HG03520 (cell line): ENCODE results near the gene CCNQ.

ENCODE experiments used
- ATAC-seq: cut with Tn5 transposase; IDR thresholded peaks from one replicate; pipeline ENCODE4 v1.9.1; 2021; ENCODE audit warnings: mild to moderate bottlenecking, moderate library complexity; ENCODE audit not compliant: unreplicated experiment

Gene CCNQ

DNA sequence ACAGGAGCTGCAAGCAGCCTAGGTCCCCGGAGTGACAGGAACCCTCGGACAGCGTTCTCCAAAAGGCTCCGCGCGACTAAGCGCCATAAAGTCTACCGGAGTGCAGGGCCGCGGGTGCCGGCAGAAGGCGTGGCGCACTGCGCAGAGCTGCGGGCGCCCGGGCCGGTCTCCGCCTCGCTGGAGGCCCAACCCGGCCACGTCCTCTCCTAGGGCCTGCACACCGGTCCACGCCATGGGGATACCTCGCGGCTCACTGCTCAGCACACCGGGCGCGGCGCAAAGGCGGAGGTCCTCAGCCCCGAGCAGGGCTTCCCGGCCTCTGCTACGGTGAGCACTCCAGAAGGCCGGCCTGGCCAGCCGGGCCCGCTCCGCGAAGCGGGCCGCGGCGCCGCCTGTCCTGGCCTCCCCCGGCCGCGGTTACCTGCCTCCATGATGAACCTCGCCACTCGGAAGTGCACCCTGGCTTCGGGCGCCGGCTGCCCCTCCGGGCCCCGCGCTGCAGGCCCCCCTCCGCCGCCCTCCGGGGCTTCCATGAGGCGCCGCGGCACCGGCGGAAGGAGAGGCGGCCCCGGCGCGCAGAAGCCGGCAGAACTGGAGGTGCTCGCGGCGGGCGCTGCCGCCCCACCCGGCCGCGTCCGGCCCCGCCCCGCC lies at the start of gene CCNQ:
CCNQ (minus strand) TSS at position 599 of the 651 bp plus-strand sequence; CDS start at position 533, 66 bp downstream.
- peak; percentile 44 for ATAC-seq

DNA sequence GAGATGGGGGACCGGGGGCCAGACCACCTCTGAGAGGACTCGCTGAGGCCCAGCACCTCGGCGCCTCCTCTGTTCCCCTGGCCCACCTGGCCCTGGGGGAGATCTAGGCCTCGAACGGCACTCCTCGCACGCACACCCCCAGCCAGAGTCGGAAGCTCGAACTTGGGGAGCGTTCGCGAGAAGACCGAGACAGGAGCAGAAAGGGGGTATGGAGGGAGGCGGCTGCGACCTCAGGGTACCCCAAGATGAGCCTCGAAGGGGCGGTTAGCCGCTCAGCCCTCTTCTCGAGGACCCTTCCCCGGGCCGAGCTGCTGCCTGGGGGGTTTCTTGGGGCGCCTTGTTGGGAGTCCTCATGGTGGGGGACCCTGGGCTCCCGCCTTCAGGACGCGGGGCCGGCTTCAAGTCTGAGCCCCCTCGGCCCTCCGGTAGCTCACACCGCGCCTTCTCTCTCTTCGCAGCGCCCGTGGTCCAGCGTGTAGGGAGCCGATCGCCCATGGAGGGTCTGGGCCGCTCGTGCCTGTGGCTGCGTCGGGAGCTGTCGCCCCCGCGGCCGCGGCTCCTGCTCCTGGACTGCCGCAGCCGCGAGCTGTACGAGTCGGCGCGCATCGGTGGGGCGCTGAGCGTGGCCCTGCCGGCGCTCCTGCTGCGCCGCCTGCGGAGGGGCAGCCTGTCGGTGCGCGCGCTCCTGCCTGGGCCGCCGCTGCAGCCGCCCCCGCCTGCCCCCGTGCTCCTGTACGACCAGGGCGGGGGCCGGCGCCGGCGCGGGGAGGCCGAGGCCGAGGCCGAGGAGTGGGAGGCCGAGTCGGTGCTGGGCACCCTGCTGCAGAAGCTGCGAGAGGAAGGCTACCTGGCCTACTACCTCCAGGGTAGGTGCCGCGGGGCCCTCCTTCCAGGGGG lies 48.8 kb upstream of the CCNQ start:
- ATAC-seq = no peak

DNA sequence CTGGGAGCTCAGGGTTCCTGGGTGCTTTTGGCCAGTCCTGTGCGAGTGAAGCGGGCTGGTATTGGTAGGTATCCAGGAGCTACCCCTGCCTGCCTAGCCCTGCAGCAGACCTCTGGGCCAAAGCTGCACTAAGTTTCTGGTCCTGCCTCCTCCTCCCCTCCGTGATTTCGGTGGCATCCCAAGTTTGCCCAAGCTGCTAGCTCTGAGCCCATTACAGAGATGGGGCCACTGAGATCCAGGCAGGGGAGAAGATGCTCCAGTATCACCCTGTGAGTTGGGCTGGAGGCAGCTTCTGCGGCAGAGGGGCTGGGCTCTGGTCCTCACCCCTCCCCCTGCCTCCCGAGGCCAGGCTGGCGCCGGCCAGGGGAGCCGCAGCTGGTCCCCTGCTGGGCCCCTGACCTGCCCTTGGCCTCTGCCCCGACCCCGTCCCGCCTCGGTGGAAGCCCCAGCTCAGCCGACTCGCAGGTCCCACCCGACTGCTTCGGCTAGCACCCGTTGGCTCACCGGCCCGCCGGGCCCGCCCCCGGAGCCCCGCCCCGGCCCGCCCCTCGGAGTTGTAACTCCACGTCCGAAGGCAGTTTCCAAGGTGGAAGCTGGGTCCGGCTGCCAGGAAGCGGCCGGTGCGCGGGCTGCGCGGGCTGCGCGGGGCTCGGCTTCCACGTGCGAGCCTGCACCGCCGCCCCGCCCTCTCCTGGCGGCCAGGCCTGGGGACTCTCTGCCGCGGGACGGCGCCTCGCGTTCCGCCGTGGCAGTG lies 47.9 kb upstream of the CCNQ start, which contains the start of gene DUSP9:
DUSP9 (plus strand) TSS at position 584 of the 754 bp plus-strand sequence. CDS start 751 bp downstream, outside the sequence.
- ATAC-seq = no peak

DNA sequence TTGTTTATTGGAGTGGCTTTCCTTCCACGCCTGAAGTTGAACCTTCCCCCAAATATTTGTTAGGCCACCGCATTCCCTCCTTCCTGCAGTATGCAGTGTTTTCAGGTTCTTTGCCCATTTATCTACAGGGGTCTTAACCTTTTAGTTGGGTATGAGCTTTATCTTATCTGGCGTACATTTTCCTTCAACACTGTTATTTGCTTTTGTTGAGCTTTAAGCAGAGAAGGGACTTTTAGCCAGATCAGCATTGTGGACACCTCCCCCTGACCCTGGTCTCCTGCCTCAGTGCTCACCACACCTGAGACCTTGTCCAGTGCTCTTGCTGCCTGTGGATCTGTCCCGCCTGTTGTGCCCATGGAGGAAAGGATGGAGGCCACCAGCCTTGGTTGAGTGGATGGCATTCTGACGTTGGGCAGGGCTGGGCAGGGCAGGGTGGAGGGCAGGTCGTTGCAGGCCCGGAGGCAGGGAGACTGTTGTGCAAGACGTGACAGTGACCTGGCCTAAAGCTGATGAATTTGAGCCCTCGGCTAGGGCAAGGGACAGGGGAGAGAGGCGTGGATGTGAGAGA lies 47.1 kb upstream of the CCNQ start:
- ATAC-seq = no peak

DNA sequence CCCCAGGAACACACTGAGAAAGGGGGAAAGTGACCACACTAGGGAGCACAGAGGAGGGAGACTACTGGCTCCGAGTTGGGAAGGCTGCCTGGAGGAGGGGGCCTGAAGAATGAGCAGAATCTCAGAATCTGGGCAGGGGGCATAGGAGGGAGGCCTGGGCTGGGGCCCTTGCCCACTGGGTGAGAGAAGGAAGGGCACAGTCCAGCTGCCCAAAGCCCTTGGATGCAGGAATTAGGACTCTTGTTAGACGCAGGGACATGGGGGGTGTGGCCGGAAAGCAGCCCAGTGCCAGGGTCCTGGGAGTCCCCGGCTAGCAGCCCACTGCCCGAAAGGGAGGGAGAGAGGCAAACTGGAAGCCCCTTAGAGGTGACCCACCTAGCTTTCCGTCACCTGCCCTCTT lies 46.2 kb upstream of the CCNQ start:
- no peak for ATAC-seq

DNA sequence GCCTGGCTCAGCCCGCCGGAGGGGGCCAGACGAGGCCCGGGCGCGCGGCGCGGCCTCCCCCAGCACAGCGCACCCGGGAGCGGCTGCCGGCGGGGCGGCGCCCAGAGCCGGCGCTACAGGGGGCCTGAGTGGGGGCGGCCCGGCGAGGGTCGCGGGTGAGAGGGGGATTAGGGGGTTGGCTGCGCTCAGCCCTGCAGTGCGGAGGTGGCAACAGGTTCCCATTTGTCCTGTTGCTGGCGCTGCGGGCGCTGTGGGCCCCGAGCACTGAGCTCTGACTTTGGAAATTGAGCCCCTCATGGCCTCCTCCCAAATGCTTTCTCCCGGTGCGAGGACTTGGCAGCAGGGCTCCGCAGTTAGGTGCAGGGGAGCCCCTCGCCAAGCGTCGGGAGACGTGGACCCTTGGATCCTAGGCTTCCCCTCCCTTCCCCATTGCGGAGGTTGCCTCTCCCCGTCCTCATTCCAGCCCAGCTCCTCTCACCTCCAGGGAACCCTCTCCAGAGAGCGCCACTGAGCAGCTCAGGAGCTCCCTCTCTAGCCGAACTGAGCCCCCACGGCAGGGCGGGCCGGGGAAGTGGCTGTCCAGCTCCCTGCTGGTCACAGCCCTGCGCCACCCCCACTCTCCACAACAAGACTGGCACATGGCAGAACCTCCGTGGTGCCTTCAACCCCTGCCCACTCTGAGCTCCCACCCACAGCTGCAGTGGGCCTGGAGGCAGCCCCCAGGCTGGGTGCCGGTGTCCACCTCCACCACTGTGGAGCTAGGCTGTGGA lies 45.6 kb upstream of the CCNQ start:
- ATAC-seq = no peak

DNA sequence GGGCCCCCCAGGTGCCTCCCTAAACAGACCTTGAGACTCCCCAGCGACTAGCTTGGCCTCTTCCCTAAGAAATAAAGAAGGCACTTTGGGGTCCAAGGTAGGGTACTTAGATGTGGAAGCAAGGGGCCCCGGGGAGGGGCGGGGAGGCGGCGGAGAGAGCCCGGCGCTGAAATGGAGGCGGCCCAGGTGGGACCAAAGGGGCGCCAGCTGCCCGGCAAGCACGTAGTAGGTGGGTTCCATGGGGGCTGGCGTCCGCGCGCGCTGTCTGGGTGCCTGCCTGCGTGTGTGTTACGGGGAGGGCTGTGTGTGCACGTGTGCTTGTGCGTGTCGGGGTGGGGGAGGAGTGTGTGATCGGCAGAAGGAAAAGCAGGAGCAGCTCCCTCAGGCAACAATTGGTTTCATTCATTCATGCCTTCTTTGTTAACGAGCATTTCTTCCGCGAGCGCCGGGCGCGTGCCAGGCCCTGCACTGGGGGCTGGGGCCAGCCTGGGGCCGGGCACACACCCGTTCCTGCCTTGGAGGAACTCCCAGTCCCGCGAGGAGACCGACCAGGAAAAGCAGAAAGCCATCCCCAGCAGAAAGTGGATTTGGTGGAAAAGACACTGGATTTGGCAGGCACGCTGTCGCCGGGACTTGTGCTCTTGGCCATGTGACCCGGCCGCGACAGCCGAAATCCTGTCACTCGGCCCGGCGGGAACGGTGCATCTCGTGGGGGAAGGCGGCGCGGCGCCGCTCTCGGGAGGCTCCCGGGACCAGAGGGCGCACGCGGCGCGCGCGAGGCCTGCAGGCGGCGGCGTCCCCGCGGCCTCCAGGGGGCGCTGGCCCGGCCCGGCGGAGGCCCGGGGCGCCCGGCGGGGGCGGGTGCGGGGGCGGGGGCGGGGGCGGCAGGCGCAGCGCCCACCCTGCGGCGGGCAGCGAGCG lies 44.8 kb upstream of the CCNQ start:
- no peak for ATAC-seq

DNA sequence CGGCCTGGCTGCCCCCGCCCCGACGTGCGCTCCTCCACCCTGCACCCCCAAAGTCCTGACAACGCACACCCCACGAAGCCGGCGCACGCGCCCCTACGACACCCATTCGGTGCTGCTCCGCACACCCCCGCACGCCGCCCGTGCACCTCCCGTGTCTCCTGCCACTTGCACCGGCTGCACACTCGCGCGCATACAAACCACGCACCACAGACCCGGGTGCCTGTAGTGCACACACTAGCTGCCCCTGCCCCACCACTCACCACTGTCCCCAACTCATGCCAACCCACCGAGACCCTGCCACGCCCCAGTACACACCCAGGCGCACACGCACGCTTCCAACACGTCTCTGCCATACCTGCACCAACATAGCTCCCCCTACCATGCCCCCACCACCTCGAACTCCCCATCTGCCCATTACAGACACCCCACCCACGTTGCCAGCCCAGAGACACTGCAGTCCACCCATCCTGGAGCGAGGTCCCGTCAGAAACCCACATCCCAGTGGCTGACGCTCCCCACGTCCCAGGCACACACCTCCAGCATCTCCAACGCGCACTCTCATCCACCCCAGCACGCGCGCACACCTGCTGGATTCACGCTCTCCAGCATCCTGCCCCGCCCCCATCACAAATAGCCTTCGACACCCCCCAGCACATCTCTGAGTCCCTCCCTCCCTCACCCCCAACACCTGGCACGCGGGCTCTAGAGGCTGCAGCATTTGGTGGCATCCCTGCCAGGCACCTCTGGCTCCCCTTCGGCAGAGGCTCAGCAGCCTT lies 43.9 kb upstream of the CCNQ start:
- no peak for ATAC-seq

DNA sequence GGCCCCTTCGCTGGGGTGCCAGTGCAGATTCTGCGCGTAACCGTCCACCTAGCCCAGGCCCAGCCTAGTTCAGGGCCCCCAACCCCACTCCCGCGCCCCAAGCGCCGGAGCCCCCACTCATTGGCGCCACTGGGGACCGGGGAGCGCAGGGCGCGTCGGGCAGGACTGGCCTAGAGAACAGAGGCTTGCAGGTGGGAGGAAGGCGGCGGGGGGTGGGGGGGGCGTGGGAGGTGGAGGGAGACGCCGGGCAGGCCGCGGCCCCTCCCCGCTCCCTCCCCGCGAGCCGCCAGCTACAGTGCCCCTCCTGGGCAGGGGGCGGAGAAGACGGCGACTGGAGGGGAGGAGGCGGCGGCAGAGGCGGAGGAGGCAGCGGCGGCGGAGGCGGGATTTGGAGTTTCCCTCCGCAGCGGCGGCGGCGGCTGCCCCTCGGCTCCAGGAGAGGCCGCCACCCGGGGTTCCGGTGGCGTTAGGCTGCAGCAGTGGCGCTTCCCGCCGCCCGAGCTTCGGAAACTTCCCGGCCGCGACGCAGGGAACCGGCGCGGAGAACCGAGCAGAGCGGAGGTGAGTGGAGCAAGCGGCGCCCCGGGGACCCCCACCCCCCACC lies 43.2 kb upstream of the CCNQ start:
- ATAC-seq = no peak

DNA sequence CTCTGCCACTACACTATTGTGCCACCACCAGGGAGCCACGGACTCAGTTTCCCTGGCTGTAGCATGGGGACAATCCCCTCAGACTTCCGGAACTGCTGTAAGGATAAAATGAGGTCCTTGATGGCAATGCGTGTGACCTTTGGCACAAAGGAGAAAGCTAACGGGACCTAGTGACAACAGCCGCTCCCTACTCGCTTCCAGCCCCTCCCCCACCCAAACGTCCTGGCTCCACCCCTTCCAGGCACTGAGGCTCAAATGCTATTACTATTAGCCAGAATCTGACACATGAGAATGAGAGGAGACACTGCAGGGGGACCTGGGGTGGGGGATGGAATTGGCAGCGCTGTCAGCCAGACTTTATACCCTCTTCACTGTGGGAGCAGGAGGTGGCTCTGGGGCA lies 42.7 kb upstream of the CCNQ start:
- ATAC-seq = no peak

DNA sequence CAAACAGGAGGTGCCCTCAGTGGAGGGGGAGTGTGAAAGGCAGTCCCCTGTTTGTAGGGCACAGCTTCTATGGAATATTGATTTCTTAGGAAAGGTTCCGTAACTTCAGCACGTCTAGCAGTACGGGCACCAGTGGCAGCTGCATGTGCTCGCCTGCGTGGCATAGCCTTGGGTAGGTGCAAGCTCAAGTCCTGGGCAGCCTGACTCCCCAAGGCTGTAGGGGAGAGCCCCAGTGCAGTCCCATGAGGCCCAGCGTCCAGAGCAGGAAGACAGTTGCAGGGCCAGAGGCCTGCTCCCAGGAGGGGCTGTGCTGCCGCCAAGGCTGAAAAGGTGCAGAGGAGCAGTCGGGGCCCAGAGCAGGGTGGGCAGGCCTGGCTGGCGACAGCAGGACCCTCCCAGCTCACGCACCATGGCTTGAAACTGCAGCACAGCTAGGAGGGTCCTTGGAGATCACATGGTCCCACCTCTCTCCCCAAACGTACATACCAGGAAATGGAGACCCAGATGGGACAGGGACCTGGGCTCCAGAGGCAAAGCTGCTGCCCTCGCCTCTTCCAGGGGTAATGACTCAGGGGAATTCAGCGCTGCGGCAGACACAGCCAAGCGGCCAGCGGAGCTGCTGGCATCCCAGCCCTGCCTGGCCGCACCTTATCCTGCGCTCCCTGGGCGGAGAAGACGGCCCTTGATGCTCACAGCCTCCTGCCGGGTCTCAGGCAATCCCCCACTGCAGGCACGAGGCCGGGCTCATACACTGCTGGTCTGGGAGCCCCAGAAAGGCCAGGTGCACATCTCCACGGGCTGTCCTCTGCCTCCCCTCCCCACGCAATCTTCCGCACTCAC lies 42.0 kb upstream of the CCNQ start:
- no peak for ATAC-seq

DNA sequence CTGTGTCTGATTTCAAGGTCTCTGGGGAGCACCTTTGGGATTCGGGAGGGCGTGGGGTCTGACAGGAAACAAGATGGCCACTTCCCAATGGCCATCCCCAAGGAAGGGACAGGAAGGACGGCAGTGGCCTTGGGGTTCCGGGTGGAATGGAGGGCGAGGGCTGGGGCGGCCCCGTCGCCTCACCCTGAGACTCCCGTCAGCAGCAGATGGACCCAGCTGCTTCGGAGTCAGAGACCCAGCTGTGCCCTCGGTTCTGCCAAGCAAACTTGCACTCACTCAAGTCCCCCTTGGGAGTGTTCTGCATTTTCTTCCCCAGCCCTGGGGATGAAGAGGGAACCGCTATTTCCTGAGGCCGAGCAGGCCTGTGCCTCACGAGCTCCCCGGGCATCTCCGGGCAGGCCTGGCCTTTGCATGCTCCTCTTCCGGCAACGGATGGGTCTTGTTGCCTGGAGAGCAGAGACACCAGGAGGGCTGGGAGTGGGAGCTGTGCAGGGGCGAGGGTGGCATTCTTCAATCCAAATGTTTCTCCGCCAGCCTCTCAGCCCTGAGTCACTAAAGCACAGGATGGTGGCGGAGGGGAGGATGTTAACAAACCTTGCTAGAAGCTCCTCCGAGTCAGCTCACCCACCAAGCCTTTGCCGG lies 41.2 kb upstream of the CCNQ start:
- ATAC-seq = no peak

DNA sequence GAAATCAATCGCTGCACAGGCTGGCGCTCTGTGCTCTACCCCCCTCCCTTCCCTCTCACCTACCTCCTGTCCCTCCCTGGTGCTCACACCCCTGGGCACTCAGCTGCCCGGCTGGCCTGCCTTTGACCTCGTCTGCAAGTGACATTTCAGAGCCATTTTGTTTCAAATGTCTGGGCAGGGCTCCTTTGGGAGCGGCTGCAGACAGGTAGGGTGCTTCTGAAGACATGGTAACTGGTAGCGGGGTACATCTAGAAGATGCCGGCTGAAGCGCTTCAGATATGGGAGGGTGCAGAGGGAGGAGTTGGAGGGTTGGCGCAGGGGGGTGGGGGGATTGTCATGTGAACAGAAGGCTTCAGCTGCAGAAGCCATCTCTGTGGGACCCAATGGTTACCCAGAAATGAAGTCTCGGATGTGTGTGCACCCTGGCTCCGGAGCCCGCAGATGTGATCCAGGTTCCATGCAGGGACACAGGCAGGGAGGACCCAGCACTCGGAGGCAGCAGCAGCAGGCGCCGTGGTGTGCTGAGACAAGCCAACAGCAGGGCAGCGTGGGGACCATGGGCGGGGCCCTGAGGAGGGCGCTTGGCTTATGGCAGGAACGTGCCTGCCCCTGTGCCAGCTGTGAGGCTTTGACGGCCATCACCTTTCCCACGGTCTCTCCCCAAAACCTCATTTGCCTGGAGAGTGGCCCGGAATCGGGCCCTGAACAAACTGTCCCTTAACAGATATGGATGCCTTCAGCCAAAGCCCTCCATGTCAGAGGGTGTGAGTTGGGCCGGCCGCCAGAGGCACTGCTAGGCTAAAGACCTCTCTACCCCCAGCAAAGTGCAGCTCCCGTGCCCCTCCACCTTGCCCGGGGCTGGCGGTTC lies 40.5 kb upstream of the CCNQ start:
- no peak for ATAC-seq

DNA sequence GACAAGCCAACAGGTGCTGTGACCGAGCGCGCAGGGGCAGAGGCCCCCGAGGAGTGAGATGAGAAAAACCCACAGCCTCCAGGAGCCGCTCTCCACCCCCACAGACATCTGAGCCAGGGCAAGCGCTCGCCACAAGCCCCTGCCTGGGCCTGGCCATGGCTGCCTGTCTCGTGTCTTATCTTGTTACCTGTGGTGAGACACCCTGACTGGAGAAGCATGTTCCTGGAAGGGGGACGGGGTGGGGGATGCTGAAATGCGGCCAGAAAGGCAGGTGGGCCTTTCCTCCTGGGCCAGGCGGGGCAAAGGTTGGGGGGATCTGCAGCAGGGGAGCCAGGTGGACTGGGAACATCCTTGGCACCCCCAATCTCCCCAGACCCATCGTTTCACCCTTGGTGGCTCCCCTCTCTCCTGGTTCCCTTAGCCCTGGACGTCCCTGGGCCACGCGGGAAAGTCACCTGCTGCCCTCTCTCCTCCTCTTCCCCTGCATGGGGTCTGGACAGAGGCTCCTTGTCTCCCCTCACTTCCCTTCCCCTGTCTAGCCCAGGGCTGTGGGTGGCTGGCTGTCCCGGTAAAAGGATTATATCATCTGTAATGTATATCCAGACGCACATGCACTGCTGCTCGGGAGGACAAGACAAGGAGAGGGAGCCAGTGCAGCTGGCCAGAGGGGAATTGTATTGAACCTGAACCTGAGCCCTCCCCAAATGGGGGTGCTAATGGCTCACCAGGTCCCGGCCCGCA lies 39.7 kb upstream of the CCNQ start:
- no peak for ATAC-seq

DNA sequence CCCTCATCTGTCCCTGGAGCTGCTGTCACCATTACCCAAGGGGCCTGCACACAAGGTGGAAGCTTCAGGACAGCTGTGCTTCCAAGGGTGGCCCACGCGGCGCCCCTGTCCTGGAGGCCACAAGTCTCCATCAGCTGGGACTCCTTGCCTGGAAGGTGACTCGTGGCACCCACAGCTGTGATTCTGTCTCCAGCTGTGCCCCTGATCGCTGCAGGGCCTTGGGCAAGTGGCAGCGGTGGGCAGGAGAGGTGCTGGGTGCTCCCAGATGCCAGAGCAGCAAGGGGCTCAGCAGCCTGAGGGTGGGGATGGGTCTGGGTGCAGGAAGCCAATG lies 39.1 kb upstream of the CCNQ start:
- ATAC-seq = no peak
